Omental fat pad (tissue), 4 donors: ENCODE results near the gene FER. TPM values are rescaled to one million over a fixed set of nuclear protein-coding genes. Genes with fewer than 3 reads are reported as not detected.

Experiments
- ATAC-seq: fragments of 150-250 bp; one replicate; pipeline ENCODE4 v1.9.1; 2016; ENCODE audit warnings: mild to moderate bottlenecking, moderate library complexity; ENCODE audit not compliant: low FRiP score
- DNase-seq: peaks from one replicate; pipeline ENCODE4 v3.0.0-alpha.2; 2019; ENCODE audit warnings: low spot score
- CTCF ChIP-seq, 3 donors: fragments of 450-650 bp; IDR thresholded peaks; one replicate each; pipeline ENCODE4 v1.5.1; 2016 to 2017; ENCODE audit warnings: antibody characterized with exemption in 3 of 3, mild to moderate bottlenecking in 3 of 3, moderate library complexity in 2 of 3
- small RNA-seq: library from RNA; depleted of rRNA; stranded (forward); fragments of <200 nt; gene quantifications from one replicate; pipeline ENCODE3, GENCODE V24; 2016
- total RNA-seq, 4 donors: library from RNA; depleted of rRNA; stranded (reverse); fragments of >200 nt; gene quantifications; one replicate each; pipeline ENCODE4 v1.1.0, GENCODE V29; 2016

The FER gene
- total RNA-seq, 4 donors from 2014 or later, result 25.2 to 33.1 (median 29.5) TPM

- DNase-seq, result no peak
- no peak for ATAC-seq
- TF ChIP-seq CTCF (IDR thresholded peaks at IDR 0.05), result no peak
Measured at GRCh38 chr5:109230369-109230768, 482.7 kb downstream of the FER start.

- no peak for DNase-seq
- TF ChIP-seq CTCF (IDR thresholded peaks at IDR 0.05), result no peak
- ATAC-seq, result no peak
Measured at GRCh38 chr5:109231331-109231730, 483.6 kb downstream of the FER start.

GRCh38 chr5:109234381-109234780, 486.7 kb downstream of the FER start:
- DNase-seq, result no peak
- no peak for TF ChIP-seq CTCF (IDR thresholded peaks at IDR 0.05)
- no peak for ATAC-seq

- DNase-seq (no peak), ATAC-seq (no peak)
- no peak for TF ChIP-seq CTCF (IDR thresholded peaks at IDR 0.05)
Measured at GRCh38 chr5:109239456-109239855, 491.8 kb downstream of the FER start.

- no peak for ATAC-seq
- no peak for TF ChIP-seq CTCF (IDR thresholded peaks at IDR 0.05)
- DNase-seq, result no peak
Measured at GRCh38 chr5:109242518-109242917, 494.8 kb downstream of the FER start.

- TF ChIP-seq CTCF (IDR thresholded peaks at IDR 0.05), result no peak
- ATAC-seq (no peak), DNase-seq (no peak)
Measured at GRCh38 chr5:109246395-109246794, 498.7 kb downstream of the FER start.

Small RNA genes lying within 50 kb of the gene (small RNA-seq; reads per million reads assigned to genes)
- 0.39 reads per million for gene AC109481.1
- gene RF00019, result not detected
- gene RNU6-47P, result not detected
